Endothelial cell of umbilical vein (primary cell): ENCODE data around the gene DIPK1C. TPM values are rescaled to one million over a fixed set of nuclear protein-coding genes. Genes with fewer than 3 reads are reported as not detected.

Experiments
- BruUV-seq: library from RNA; stranded (reverse); fragments of 400-500 nt; replicated peaks from 2 replicates; lab custom pipeline; 2021; lab: Mats Ljungman, UMichigan
- CTCF ChIA-PET: fragments of 300-600, 350-600 bp; sonication (Branson Sonifier 250); formaldehyde crosslinking; loops from one replicate; lab custom pipeline; 2021; ENCODE audit warnings: antibody characterized with exemption, inconsistent platforms; lab: Charles Lee
- POLR2A ChIA-PET: fragments of 300-600, 350-600 bp; sonication (Branson Sonifier 250); formaldehyde crosslinking; loops from one replicate; lab custom pipeline; 2021; ENCODE audit warnings: antibody characterized with exemption, inconsistent platforms; lab: Charles Lee
- DNase-seq: peaks from one replicate; pipeline ENCODE4 v3.0.0-alpha.2; 2011; ENCODE audit warnings: low read depth, low spot score
- FAIRE-seq: peaks from 2 replicates; lab custom pipeline; 2011; peaks lifted over from hg19 to GRCh38; lab: Jason Lieb, UNC
- H2AFZ ChIP-seq: 2 replicates; pipeline ENCODE4 v1.6.0; 2012; ENCODE audit warnings: low read depth, low read length, control low read depth, inconsistent platforms
- H3K27ac ChIP-seq: 2 replicates; pipeline ENCODE4 v1.5.1; 2011; ENCODE audit warnings: low read depth, mild to moderate bottlenecking, control low read depth, low read length, moderate library complexity; ENCODE audit not compliant: insufficient read depth
- H3K27me3 ChIP-seq, 2 experiments: 2 replicates each; pipeline versions ENCODE4 v1.6.0 to v1.6.1; 2011; ENCODE audit warnings: low read length in 2 of 2, mixed read lengths in 1 of 2; ENCODE audit not compliant: control insufficient read depth in 2 of 2, insufficient read depth in 2 of 2
- H3K36me3 ChIP-seq, 2 experiments: 2 replicates in 1 of 2; 3 replicates in 1 of 2; pipeline ENCODE4 v1.5.1; 2011; ENCODE audit warnings: low read length in 2 of 2, mild to moderate bottlenecking in 1 of 2, moderate library complexity in 1 of 2; ENCODE audit not compliant: control insufficient read depth in 2 of 2, insufficient read depth in 2 of 2; ENCODE audit errors: extremely low read depth in 1 of 2
- H3K4me1 ChIP-seq: 3 replicates; pipeline ENCODE4 v1.5.1; 2011; ENCODE audit warnings: mild to moderate bottlenecking, low read length; ENCODE audit not compliant: control insufficient read depth, insufficient read depth; ENCODE audit errors: extremely low read depth
- H3K4me2 ChIP-seq: 2 replicates; pipeline ENCODE4 v1.6.1; 2011; ENCODE audit warnings: low read length, control low read depth, mixed read lengths; ENCODE audit not compliant: insufficient read depth
- H3K4me3 ChIP-seq, 3 experiments: fragments of 200-600 bp in 1 of 3; sonication (generic), shearing (Covaris generic) in 1 of 3; replicated peaks in 1 of 3; 2 replicates each; pipeline ENCODE4 v1.5.1; 2011 to 2016; ENCODE audit warnings: control low read depth in 3 of 3, low read length in 3 of 3, mild to moderate bottlenecking in 2 of 3, inconsistent platforms in 1 of 3, low read depth in 1 of 3, moderate library complexity in 1 of 3; ENCODE audit not compliant: insufficient read depth in 1 of 3
- H3K79me2 ChIP-seq: 2 replicates; pipeline ENCODE4 v1.6.0; 2012; ENCODE audit warnings: low read length, inconsistent platforms; ENCODE audit not compliant: control insufficient read depth, insufficient read depth
- H3K9ac ChIP-seq: replicated peaks from 2 replicates; pipeline ENCODE3; 2011; ENCODE audit warnings: low read length, control low read depth; ENCODE audit not compliant: insufficient read depth; ENCODE audit errors: extremely low read depth
- H3K9me1 ChIP-seq: replicated peaks from 3 replicates; pipeline ENCODE4 v1.6.0; 2011; ENCODE audit warnings: mild to moderate bottlenecking, low read length; ENCODE audit not compliant: control insufficient read depth, insufficient read depth; ENCODE audit errors: extremely low read depth
- H3K9me3 ChIP-seq: replicated peaks from 2 replicates; pipeline ENCODE4 v1.5.1; 2012; ENCODE audit warnings: low read length, inconsistent platforms; ENCODE audit not compliant: control insufficient read depth, insufficient read depth
- H4K20me1 ChIP-seq: replicated peaks from 2 replicates; pipeline ENCODE3; 2011; ENCODE audit warnings: mild to moderate bottlenecking, low read length; ENCODE audit not compliant: control insufficient read depth, insufficient read depth; ENCODE audit errors: extremely low read depth
- CTCF ChIP-seq, 2 donors: IDR thresholded peaks; 1 replicate in 1 of 2; 2 replicates in 1 of 2; pipeline ENCODE4 v1.5.1; 2011; ENCODE audit warnings: low read length in 2 of 2, mild to moderate bottlenecking in 2 of 2, moderate library complexity in 2 of 2, control low read depth in 1 of 2, inconsistent platforms in 1 of 2, low read depth in 1 of 2; ENCODE audit not compliant: insufficient read depth in 1 of 2; ENCODE audit errors: extremely low read depth in 1 of 2
- EZH2 ChIP-seq: IDR thresholded peaks from 2 replicates; pipeline ENCODE4 v1.6.1; 2012; ENCODE audit warnings: borderline replicate concordance, low read depth, mild to moderate bottlenecking, moderate library complexity, low read length, inconsistent platforms; ENCODE audit not compliant: severe bottlenecking
- FOS ChIP-seq: IDR thresholded peaks from 2 replicates; pipeline ENCODE4 v1.6.1; 2011; ENCODE audit warnings: mild to moderate bottlenecking, low read length, moderate library complexity, borderline replicate concordance; ENCODE audit not compliant: insufficient read depth
- GATA2 ChIP-seq: IDR thresholded peaks from 2 replicates; pipeline ENCODE4 v1.7.0; 2011; ENCODE audit warnings: low read depth, mild to moderate bottlenecking, moderate library complexity, mixed read lengths, low read length; ENCODE audit not compliant: insufficient read length, insufficient read depth
- JUN ChIP-seq: IDR thresholded peaks from 2 replicates; pipeline ENCODE4 v1.6.1; 2011; ENCODE audit warnings: borderline replicate concordance, low read depth; ENCODE audit not compliant: insufficient read length, insufficient read depth
- MAX ChIP-seq: IDR thresholded peaks from 2 replicates; pipeline ENCODE4 v1.6.1; 2011; ENCODE audit not compliant: insufficient read depth, insufficient read length
- MYC ChIP-seq: IDR thresholded peaks from one replicate; pipeline ENCODE4 v1.6.1; 2011; ENCODE audit warnings: mild to moderate bottlenecking, low read depth, low read length
- POLR2A ChIP-seq: IDR thresholded peaks from 2 replicates; pipeline ENCODE4 v1.6.1; 2012; ENCODE audit warnings: low read depth, mild to moderate bottlenecking, control low read depth, low read length
- POLR2AphosphoS5 ChIP-seq: IDR thresholded peaks from 2 replicates; pipeline ENCODE4 v1.6.1; 2012; ENCODE audit warnings: low read depth, mild to moderate bottlenecking, control low read depth, low read length, moderate library complexity; ENCODE audit not compliant: insufficient read depth
- dilution Hi-C: fragments of 300-500 bp; cut with MboI; formaldehyde crosslinking; loops from one replicate; pipeline ENCODE4 v1.15.0; 2019; ENCODE audit warnings: low sequenced_read_pairs; ENCODE audit not compliant: extremely low pct_ligation_motif_present
- intact Hi-C: fragments of 100-400 bp; cut with micrococcal nuclease; formaldehyde crosslinking; loops from one replicate; pipeline ENCODE4 v1.10.0; 2022
- polyA plus RNA-seq, 4 experiments: library from polyadenylated mRNA; depleted of rRNA in 3 of 4; stranded (reverse) in 3 of 4; unstranded in 1 of 4; fragments of >200 nt; gene quantifications; 2 replicates each; pipeline versions ENCODE4 v1.2.1 to v1.2.3, GENCODE V29; 2011 to 2012; ENCODE audit warnings: missing spikeins in 1 of 4
- total RNA-seq: library from RNA; stranded (reverse); gene quantifications from 2 replicates; pipeline ENCODE4 v1.2.3, GENCODE V29; 2021

DIPK1C gene
- total and polyA plus RNA-seq, 2 donors (not counting 3 experiments of a cell fraction or from before 2014, with no cell fraction given) = not detected

- Histone ChIP-seq H3K36me3 (no peaks in the 10 kb centered on the region), H4K20me1 (no peaks in the 10 kb centered on the region), H3K9ac (no peak overlapping the region), H3K9me1 (no peaks in the 10 kb centered on the region), H3K27ac (no peak overlapping the region), H3K79me2 (no peaks in the 10 kb centered on the region), H3K27me3 (peaks cover 13 to 15% of the 10 kb centered on the region in 2 experiments), H3K9me3 (no peaks in the 10 kb centered on the region), H2AFZ (no peak overlapping the region), H3K4me1 (no peaks in the 10 kb centered on the region), H3K4me2 (no peak overlapping the region), H3K4me3 (no peak overlapping the region)
- CTCF ChIA-PET = no interaction called here
- POLR2A ChIA-PET = no interaction called here
- TF ChIP-seq JUN = no peak
- TF ChIP-seq GATA2 = no peak
- no peak for TF ChIP-seq MYC
- no peak for TF ChIP-seq POLR2AphosphoS5
- no peak for TF ChIP-seq EZH2
- TF ChIP-seq MAX = no peak
- TF ChIP-seq FOS = no peak
- no peak for TF ChIP-seq CTCF (IDR thresholded peaks at IDR 0.05; ENCODE audit: extremely low read depth in 1 of 2, insufficient read depth in 1 of 2, low read depth in 1 of 2, low read length in 2 of 2)
- TF ChIP-seq POLR2A = no peak
- dilution Hi-C loops = no loop called here
- intact Hi-C loops = no loop called here
- DNase-seq (no peak), FAIRE-seq (no peak)
- BruUV-seq = no TSS peak
Measured at GRCh38 chr18:74488354-74488753, 31.2 kb upstream of the DIPK1C start.
